ENCODE data around the gene KMO. TPM values are rescaled to one million over a fixed set of nuclear protein-coding genes. Genes with fewer than 3 reads are reported as not detected.

Gene KMO
- total and polyA plus RNA-seq, 2 experiments from 2014 or later: 0.05 TPM; not detected in 1

DNA sequence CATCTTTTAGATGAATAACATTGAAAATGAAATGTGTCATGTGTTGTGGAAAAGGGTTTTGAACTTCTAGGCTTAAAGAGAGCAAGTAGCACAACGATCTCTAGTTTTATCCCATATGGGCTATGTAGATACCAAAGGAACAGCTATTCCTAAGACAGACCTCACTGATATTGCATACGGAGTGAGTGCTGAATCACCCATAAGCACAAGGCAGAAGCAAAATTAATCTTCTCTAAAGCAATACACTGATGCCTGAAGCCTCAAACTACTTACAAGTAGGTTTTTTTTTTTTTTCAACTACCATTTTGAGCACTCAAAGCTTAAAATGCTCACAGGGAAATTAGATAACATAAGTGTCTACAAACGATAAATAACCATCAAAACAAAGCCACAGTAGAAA is 5.0 kb upstream of the KMO start:
- H3K4me1 Mint-ChIP-seq: peaks cover 9% of the 10 kb centered on the region; the same call in 2 of the 3 replicates
- H3K27me3 ChIP-seq (ENCODE audit: insufficient read depth): no peaks in the 10 kb centered on the region
- no peak overlapping the region for H3K27ac Mint-ChIP-seq
- H3K36me3 ChIP-seq (ENCODE audit: insufficient read depth): no peaks in the 10 kb centered on the region
- H3K79me2 ChIP-seq (replicated peaks; ENCODE audit: insufficient read depth): no peaks in the 10 kb centered on the region
- no peak overlapping the region for H3K4me3 ChIP-seq
- no peak overlapping the region for H3K4me2 ChIP-seq
- peak overlapping the region; percentile 11; the same call in 1 of the 2 replicates for H2AFZ ChIP-seq
- no peaks in the 10 kb centered on the region for H3F3A ChIP-seq (replicated peaks; ENCODE audit: low read depth)
- H3K4me1 ChIP-seq (ENCODE audit: insufficient read depth): peaks cover 5% of the 10 kb centered on the region; the same call in 1 of the 2 replicates
- H3K9me2 ChIP-seq (ENCODE audit: insufficient read depth): no peaks in the 10 kb centered on the region
- no peaks in the 10 kb centered on the region for H3K27me3 Mint-ChIP-seq (ENCODE audit: insufficient read depth, low read depth, poor library complexity)
- DNase-seq (ENCODE audit: low spot score) (no peak), ATAC-seq (no peak)
- no peaks in the 10 kb centered on the region for H3K36me3 Mint-ChIP-seq (ENCODE audit: low read depth)
- no peak for TF ChIP-seq CREB1 (CRISPR knock-in tag; IDR thresholded peaks at IDR 0.05; ENCODE audit: low read depth)
- TF ChIP-seq EZH2phosphoT487 (IDR thresholded peaks at IDR 0.05; ENCODE audit: unreplicated experiment): no peak
- TF ChIP-seq, protein P1, sequence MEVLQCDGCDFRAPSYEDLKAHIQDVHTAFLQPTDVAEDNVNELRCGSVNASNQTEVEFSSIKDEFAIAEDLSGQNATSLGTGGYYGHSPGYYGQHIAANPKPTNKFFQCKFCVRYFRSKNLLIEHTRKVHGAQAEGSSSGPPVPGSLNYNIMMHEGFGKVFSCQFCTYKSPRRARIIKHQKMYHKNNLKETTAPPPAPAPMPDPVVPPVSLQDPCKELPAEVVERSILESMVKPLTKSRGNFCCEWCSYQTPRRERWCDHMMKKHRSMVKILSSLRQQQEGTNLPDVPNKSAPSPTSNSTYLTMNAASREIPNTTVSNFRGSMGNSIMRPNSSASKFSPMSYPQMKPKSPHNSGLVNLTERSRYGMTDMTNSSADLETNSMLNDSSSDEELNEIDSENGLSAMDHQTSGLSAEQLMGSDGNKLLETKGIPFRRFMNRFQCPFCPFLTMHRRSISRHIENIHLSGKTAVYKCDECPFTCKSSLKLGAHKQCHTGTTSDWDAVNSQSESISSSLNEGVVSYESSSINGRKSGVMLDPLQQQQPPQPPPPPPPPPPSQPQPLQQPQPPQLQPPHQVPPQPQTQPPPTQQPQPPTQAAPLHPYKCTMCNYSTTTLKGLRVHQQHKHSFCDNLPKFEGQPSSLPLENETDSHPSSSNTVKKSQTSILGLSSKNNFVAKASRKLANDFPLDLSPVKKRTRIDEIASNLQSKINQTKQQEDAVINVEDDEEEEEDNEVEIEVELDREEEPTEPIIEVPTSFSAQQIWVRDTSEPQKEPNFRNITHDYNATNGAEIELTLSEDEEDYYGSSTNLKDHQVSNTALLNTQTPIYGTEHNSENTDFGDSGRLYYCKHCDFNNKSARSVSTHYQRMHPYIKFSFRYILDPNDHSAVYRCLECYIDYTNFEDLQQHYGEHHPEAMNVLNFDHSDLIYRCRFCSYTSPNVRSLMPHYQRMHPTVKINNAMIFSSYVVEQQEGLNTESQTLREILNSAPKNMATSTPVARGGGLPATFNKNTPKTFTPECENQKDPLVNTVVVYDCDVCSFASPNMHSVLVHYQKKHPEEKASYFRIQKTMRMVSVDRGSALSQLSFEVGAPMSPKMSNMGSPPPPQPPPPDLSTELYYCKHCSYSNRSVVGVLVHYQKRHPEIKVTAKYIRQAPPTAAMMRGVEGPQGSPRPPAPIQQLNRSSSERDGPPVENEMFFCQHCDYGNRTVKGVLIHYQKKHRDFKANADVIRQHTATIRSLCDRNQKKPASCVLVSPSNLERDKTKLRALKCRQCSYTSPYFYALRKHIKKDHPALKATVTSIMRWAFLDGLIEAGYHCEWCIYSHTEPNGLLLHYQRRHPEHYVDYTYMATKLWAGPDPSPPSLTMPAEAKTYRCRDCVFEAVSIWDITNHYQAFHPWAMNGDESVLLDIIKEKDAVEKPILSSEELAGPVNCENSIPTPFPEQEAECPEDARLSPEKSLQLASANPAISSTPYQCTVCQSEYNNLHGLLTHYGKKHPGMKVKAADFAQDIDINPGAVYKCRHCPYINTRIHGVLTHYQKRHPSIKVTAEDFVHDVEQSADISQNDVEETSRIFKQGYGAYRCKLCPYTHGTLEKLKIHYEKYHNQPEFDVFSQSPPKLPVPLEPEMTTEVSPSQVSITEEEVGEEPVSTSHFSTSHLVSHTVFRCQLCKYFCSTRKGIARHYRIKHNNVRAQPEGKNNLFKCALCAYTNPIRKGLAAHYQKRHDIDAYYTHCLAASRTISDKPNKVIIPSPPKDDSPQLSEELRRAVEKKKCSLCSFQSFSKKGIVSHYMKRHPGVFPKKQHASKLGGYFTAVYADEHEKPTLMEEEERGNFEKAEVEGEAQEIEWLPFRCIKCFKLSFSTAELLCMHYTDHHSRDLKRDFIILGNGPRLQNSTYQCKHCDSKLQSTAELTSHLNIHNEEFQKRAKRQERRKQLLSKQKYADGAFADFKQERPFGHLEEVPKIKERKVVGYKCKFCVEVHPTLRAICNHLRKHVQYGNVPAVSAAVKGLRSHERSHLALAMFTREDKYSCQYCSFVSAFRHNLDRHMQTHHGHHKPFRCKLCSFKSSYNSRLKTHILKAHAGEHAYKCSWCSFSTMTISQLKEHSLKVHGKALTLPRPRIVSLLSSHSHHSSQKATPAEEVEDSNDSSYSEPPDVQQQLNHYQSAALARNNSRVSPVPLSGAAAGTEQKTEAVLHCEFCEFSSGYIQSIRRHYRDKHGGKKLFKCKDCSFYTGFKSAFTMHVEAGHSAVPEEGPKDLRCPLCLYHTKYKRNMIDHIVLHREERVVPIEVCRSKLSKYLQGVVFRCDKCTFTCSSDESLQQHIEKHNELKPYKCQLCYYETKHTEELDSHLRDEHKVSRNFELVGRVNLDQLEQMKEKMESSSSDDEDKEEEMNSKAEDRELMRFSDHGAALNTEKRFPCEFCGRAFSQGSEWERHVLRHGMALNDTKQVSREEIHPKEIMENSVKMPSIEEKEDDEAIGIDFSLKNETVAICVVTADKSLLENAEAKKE (CRISPR knock-in tag; IDR thresholded peaks at IDR 0.05): no peak
- no peak for TF ChIP-seq JUNB (IDR thresholded peaks at IDR 0.05; ENCODE audit: unreplicated experiment)
- TF ChIP-seq POLR2AphosphoS5 (IDR thresholded peaks at IDR 0.05; ENCODE audit: low read depth): no peak
- TF ChIP-seq, protein P2, sequence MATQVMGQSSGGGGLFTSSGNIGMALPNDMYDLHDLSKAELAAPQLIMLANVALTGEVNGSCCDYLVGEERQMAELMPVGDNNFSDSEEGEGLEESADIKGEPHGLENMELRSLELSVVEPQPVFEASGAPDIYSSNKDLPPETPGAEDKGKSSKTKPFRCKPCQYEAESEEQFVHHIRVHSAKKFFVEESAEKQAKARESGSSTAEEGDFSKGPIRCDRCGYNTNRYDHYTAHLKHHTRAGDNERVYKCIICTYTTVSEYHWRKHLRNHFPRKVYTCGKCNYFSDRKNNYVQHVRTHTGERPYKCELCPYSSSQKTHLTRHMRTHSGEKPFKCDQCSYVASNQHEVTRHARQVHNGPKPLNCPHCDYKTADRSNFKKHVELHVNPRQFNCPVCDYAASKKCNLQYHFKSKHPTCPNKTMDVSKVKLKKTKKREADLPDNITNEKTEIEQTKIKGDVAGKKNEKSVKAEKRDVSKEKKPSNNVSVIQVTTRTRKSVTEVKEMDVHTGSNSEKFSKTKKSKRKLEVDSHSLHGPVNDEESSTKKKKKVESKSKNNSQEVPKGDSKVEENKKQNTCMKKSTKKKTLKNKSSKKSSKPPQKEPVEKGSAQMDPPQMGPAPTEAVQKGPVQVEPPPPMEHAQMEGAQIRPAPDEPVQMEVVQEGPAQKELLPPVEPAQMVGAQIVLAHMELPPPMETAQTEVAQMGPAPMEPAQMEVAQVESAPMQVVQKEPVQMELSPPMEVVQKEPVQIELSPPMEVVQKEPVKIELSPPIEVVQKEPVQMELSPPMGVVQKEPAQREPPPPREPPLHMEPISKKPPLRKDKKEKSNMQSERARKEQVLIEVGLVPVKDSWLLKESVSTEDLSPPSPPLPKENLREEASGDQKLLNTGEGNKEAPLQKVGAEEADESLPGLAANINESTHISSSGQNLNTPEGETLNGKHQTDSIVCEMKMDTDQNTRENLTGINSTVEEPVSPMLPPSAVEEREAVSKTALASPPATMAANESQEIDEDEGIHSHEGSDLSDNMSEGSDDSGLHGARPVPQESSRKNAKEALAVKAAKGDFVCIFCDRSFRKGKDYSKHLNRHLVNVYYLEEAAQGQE (IDR thresholded peaks at IDR 0.05; ENCODE audit: unreplicated experiment): no peak
- no peak for TF ChIP-seq STAT1 (IDR thresholded peaks at IDR 0.05; ENCODE audit: unreplicated experiment)
- no peak for TF ChIP-seq EZH2 (IDR thresholded peaks at IDR 0.05; ENCODE audit: low read depth, unreplicated experiment)
- no peak for TF ChIP-seq ZNF331 (CRISPR knock-in tag; IDR thresholded peaks at IDR 0.05; ENCODE audit: low read depth)
- TF ChIP-seq, protein P3, sequence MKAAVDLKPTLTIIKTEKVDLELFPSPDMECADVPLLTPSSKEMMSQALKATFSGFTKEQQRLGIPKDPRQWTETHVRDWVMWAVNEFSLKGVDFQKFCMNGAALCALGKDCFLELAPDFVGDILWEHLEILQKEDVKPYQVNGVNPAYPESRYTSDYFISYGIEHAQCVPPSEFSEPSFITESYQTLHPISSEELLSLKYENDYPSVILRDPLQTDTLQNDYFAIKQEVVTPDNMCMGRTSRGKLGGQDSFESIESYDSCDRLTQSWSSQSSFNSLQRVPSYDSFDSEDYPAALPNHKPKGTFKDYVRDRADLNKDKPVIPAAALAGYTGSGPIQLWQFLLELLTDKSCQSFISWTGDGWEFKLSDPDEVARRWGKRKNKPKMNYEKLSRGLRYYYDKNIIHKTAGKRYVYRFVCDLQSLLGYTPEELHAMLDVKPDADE (IDR thresholded peaks at IDR 0.05): no peak
- no peak for TF ChIP-seq ZNF114 (CRISPR knock-in tag; IDR thresholded peaks at IDR 0.05)
- TF ChIP-seq, protein P4, sequence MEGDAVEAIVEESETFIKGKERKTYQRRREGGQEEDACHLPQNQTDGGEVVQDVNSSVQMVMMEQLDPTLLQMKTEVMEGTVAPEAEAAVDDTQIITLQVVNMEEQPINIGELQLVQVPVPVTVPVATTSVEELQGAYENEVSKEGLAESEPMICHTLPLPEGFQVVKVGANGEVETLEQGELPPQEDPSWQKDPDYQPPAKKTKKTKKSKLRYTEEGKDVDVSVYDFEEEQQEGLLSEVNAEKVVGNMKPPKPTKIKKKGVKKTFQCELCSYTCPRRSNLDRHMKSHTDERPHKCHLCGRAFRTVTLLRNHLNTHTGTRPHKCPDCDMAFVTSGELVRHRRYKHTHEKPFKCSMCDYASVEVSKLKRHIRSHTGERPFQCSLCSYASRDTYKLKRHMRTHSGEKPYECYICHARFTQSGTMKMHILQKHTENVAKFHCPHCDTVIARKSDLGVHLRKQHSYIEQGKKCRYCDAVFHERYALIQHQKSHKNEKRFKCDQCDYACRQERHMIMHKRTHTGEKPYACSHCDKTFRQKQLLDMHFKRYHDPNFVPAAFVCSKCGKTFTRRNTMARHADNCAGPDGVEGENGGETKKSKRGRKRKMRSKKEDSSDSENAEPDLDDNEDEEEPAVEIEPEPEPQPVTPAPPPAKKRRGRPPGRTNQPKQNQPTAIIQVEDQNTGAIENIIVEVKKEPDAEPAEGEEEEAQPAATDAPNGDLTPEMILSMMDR (conservative IDR thresholded peaks at IDR 0.05; ENCODE audit: low read depth in 2 of 2): no peak
- TF ChIP-seq NANOG (IDR thresholded peaks at IDR 0.05; ENCODE audit: borderline replicate concordance): no peak
- H4K20me1 ChIP-seq (replicated peaks; ENCODE audit: insufficient read depth): no peaks in the 10 kb centered on the region
- H3K27ac ChIP-seq (ENCODE audit: low read depth): no peak overlapping the region
- no peaks in the 10 kb centered on the region for H3K9me3 Mint-ChIP-seq
- H3K4me3 Mint-ChIP-seq: no peak overlapping the region

Measured in GM23338 (cell line).